HepG2 (cell line): ENCODE measurements around the gene RHEBL1.

ENCODE experiments used
- CHD2 ChIP-seq: IDR thresholded peaks from 2 replicates; pipeline ENCODE4 v1.6.1; 2011; ENCODE audit warnings: low read depth, low read length, improper control_type of control experiment
- MEF2D ChIP-seq: sonication (generic); formaldehyde crosslinking; IDR thresholded peaks from 2 replicates; pipeline ENCODE4 v1.5.1; 2020; ENCODE audit warnings: mild to moderate bottlenecking, missing genetic modification reagents
- NFYB ChIP-seq: sonication (generic); formaldehyde crosslinking; IDR thresholded peaks from 2 replicates; pipeline ENCODE4 v1.4.0; 2020; ENCODE audit warnings: missing genetic modification reagents
- SP1 ChIP-seq, 2 experiments: fragments of 450-650 bp in 1 of 2; sonication (generic) in 1 of 2; formaldehyde crosslinking in 1 of 2; IDR thresholded peaks; 2 replicates each; pipeline versions ENCODE4 v1.4.0 to v1.6.1; 2016 to 2020; ENCODE audit warnings: missing genetic modification reagents in 1 of 2
- SUZ12 ChIP-seq: fragments of 150-350 bp; IDR thresholded peaks from 2 replicates; pipeline ENCODE4 v1.6.1; 2014; ENCODE audit warnings: low read depth, low read length
- ZKSCAN1 ChIP-seq: fragments of 150-350 bp; IDR thresholded peaks from 2 replicates; pipeline ENCODE4 v1.6.1; 2014; ENCODE audit warnings: low read length
- ZNF24 ChIP-seq: fragments of 450-650 bp; IDR thresholded peaks from 2 replicates; pipeline ENCODE4 v1.6.1; 2017; ENCODE audit warnings: antibody characterized with exemption, mild to moderate bottlenecking
- TF ChIP-seq, protein P1 (sequence below): sonication (generic); formaldehyde crosslinking; IDR thresholded peaks from 2 replicates; pipeline ENCODE4 v1.5.0; 2020; ENCODE audit warnings: mild to moderate bottlenecking, missing genetic modification reagents, moderate library complexity

DNA sequence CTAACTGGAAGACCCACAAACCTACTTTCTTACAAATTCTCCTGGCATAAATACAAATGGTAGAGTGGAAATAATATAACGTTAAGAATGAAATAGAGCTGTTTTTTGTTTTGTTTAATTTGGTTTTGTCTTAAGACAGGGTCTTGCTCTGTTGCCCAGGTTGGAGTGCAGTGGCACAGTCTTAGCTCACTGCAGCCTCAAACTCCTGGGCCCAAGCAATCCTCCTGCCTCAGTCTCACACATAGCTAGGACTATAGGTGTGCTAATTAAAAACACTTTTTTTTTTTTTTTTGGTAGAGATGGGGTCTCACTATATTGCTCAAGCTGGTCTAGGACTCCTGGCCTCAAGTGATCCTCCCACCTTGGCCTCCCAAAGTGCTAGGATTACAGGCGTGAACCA lies 28.9 kb upstream of the RHEBL1 start:
- TF ChIP-seq MEF2D (CRISPR knock-in tag) (no peak), NFYB (CRISPR knock-in tag) (no peak), SUZ12 (no peak), CHD2 (no peak), SP1 (IDR thresholded peaks at IDR 0.05) (no peak), SP1 (CRISPR knock-in tag; IDR thresholded peaks at IDR 0.05) (no peak), ZKSCAN1 (no peak), ZNF24 (no peak)
- TF ChIP-seq, protein P1, sequence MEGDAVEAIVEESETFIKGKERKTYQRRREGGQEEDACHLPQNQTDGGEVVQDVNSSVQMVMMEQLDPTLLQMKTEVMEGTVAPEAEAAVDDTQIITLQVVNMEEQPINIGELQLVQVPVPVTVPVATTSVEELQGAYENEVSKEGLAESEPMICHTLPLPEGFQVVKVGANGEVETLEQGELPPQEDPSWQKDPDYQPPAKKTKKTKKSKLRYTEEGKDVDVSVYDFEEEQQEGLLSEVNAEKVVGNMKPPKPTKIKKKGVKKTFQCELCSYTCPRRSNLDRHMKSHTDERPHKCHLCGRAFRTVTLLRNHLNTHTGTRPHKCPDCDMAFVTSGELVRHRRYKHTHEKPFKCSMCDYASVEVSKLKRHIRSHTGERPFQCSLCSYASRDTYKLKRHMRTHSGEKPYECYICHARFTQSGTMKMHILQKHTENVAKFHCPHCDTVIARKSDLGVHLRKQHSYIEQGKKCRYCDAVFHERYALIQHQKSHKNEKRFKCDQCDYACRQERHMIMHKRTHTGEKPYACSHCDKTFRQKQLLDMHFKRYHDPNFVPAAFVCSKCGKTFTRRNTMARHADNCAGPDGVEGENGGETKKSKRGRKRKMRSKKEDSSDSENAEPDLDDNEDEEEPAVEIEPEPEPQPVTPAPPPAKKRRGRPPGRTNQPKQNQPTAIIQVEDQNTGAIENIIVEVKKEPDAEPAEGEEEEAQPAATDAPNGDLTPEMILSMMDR (CRISPR knock-in tag) = no peak
